CD14-positive monocyte (primary cell): ENCODE measurements around the gene INPP4A. TPM values are rescaled to one million over a fixed set of nuclear protein-coding genes. Genes with fewer than 3 reads are reported as not detected.

Experiments
- DNase-seq, 3 donors: peaks; one replicate each; pipeline ENCODE4 v3.0.0-alpha.2; 2011 to 2022
- H2AFZ ChIP-seq: 2 replicates; pipeline ENCODE4 v1.6.0; 2012; ENCODE audit warnings: mild to moderate bottlenecking, low read depth, low read length, inconsistent platforms; ENCODE audit not compliant: insufficient read depth, poor library complexity, severe bottlenecking
- H3K27ac ChIP-seq, 2 donors: 1 replicate in 1 of 2; 2 replicates in 1 of 2; pipeline ENCODE4 v1.5.1; 2012 to 2013; ENCODE audit warnings: low read length in 2 of 2, control low read depth in 1 of 2, inconsistent platforms in 1 of 2, low read depth in 1 of 2, mild to moderate bottlenecking in 1 of 2
- H3K27me3 ChIP-seq, 2 donors: one replicate each; pipeline versions ENCODE4 v1.6.0 to v1.6.1; 2011 to 2013; ENCODE audit warnings: low read length in 2 of 2; ENCODE audit not compliant: control insufficient read depth in 2 of 2, insufficient read depth in 2 of 2
- H3K36me3 ChIP-seq, 2 donors: replicated peaks in 1 of 2; 1 replicate in 1 of 2; 2 replicates in 1 of 2; pipeline versions ENCODE4 v1.5.1 to v1.6.1; 2012 to 2013; ENCODE audit warnings: low read length in 2 of 2, control low read depth in 1 of 2, inconsistent platforms in 1 of 2, mild to moderate bottlenecking in 1 of 2; ENCODE audit not compliant: insufficient read depth in 2 of 2, control insufficient read depth in 1 of 2
- H3K4me1 ChIP-seq, 2 donors: 1 replicate in 1 of 2; 2 replicates in 1 of 2; pipeline versions ENCODE4 v1.5.1 to v1.6.1; 2012 to 2013; ENCODE audit warnings: low read length in 2 of 2, control low read depth in 1 of 2, inconsistent platforms in 1 of 2, mild to moderate bottlenecking in 1 of 2, moderate library complexity in 1 of 2; ENCODE audit not compliant: insufficient read depth in 2 of 2, control insufficient read depth in 1 of 2
- H3K4me2 ChIP-seq: replicated peaks from 2 replicates; pipeline ENCODE3; 2012; ENCODE audit warnings: low read length, moderate library complexity, mild to moderate bottlenecking; ENCODE audit not compliant: poor library complexity, severe bottlenecking; ENCODE audit errors: extremely low read depth
- H3K4me3 ChIP-seq, 3 experiments: fragments of 200-600 bp in 1 of 3; sonication (generic) in 1 of 3; replicated peaks in 1 of 3; 1 replicate in 2 of 3; 2 replicates in 1 of 3; pipeline ENCODE4 v1.5.1; 2011 to 2013; ENCODE audit warnings: low read length in 3 of 3, mild to moderate bottlenecking in 3 of 3, control low read depth in 2 of 3, low read depth in 2 of 3, inconsistent platforms in 1 of 3, moderate library complexity in 1 of 3
- H3K79me2 ChIP-seq: 2 replicates; pipeline ENCODE4 v1.6.0; 2012; ENCODE audit warnings: mild to moderate bottlenecking, control low read depth, inconsistent platforms, low read length, moderate library complexity; ENCODE audit not compliant: insufficient read depth
- H3K9ac ChIP-seq: 2 replicates; pipeline ENCODE4 v1.6.0; 2017; ENCODE audit warnings: low read length, mild to moderate bottlenecking; ENCODE audit not compliant: insufficient read depth, poor library complexity, severe bottlenecking
- H3K9me3 ChIP-seq, 2 donors: replicated peaks in 1 of 2; 1 replicate in 1 of 2; 2 replicates in 1 of 2; pipeline versions ENCODE4 v1.5.1 to v1.6.1; 2012 to 2013; ENCODE audit warnings: low read length in 2 of 2, control low read depth in 1 of 2; ENCODE audit not compliant: control insufficient read depth in 1 of 2, insufficient read depth in 1 of 2
- H4K20me1 ChIP-seq: 2 replicates; pipeline ENCODE4 v1.6.0; 2012; ENCODE audit warnings: mild to moderate bottlenecking, low read length, control low read depth, moderate library complexity; ENCODE audit not compliant: insufficient read depth
- H3K27ac Mint-ChIP-seq, 7 donors: one replicate each; pipeline ENCODE4 v1.8.0; 2020; ENCODE audit warnings: mild to moderate bottlenecking in 7 of 7, mixed read lengths in 7 of 7, moderate library complexity in 6 of 7, inconsistent platforms in 2 of 7
- H3K27me3 Mint-ChIP-seq, 3 donors: one replicate each; pipeline ENCODE4 v1.8.0; 2021 to 2022; ENCODE audit warnings: low read depth in 3 of 3, mild to moderate bottlenecking in 3 of 3, mixed read lengths in 3 of 3, moderate library complexity in 3 of 3, inconsistent platforms in 1 of 3
- H3K36me3 Mint-ChIP-seq, 2 donors: one replicate each; pipeline ENCODE4 v1.8.0; 2020; ENCODE audit warnings: mixed read lengths in 2 of 2, inconsistent platforms in 1 of 2, mild to moderate bottlenecking in 1 of 2
- H3K4me1 Mint-ChIP-seq: one replicate; pipeline ENCODE4 v1.8.0; 2020; ENCODE audit warnings: mild to moderate bottlenecking, mixed read lengths
- H3K4me3 Mint-ChIP-seq, 2 donors: one replicate each; pipeline ENCODE4 v1.8.0; 2020; ENCODE audit warnings: mild to moderate bottlenecking in 2 of 2, mixed read lengths in 2 of 2, moderate library complexity in 1 of 2
- H3K9me3 Mint-ChIP-seq, 7 donors: one replicate each; pipeline ENCODE4 v1.8.0; 2020 to 2022; ENCODE audit warnings: mixed read lengths in 7 of 7, mild to moderate bottlenecking in 6 of 7, moderate library complexity in 6 of 7, inconsistent platforms in 2 of 7
- CTCF ChIP-seq: fragments of 200-600 bp; IDR thresholded peaks from one replicate; pipeline ENCODE4 v1.8.0; 2022; ENCODE audit warnings: antibody characterized with exemption, mild to moderate bottlenecking
- WGBS: methylation state at CpG from one replicate; pipeline ENCODE4 v1.1.5; 2013; ENCODE audit warnings: missing lambda C conversion rate; ENCODE audit not compliant: insufficient coverage; 5-methylcytosine and 5-hydroxymethylcytosine counted together
- intact Hi-C, 2 donors: fragments of 100-400 bp; cut with micrococcal nuclease; formaldehyde crosslinking; loops; one replicate each; pipeline versions ENCODE4 v1.15.0 to v1.15.1; 2023
- polyA plus RNA-seq, 3 donors: library from polyadenylated mRNA; depleted of rRNA in 1 of 3; unstranded in 2 of 3; stranded (reverse) in 1 of 3; fragments of 300-500 nt in 2 of 3; fragments of >200 nt in 1 of 3; fragmentation: Illumina TruSeq in 2 of 3; gene quantifications; 1 replicate in 2 of 3; 2 replicates in 1 of 3; pipeline ENCODE4 v1.2.3, GENCODE V29; 2012 to 2021

INPP4A gene
- polyA plus RNA-seq, 3 donors = 13.7 to 52.4 (median 20.7) TPM

GRCh38 chr2:98441706-98442450 is 2.8 kb upstream of the INPP4A start:
- H3K4me3 Mint-ChIP-seq = no peak overlapping the region

GRCh38 chr2:98442488-98442887 is 2.2 kb upstream of the INPP4A start:
- Mint-ChIP-seq H3K4me1 (peaks cover 31% of the 10 kb centered on the region), H3K27me3 (peaks cover 0 to 2% (median 0%) of the 10 kb centered on the region in 3 donors), H3K4me3 (no peak overlapping the region), H3K27ac (no peak overlapping the region), H3K36me3 (peaks cover 0 to 13% of the 10 kb centered on the region in 2 donors), H3K9me3 (peaks cover 4 to 15% (median 9%) of the 10 kb centered on the region in 7 donors)
- H3K27ac ChIP-seq = no peak overlapping the region
- TF ChIP-seq CTCF = no peak
- intact Hi-C loops = no loop called here
- H3K9ac ChIP-seq = no peak overlapping the region
- H4K20me1 ChIP-seq = peaks cover 20% of the 10 kb centered on the region
- H2AFZ ChIP-seq = no peak overlapping the region
- H3K4me1 ChIP-seq = peaks cover 27 to 36% of the 10 kb centered on the region in 2 donors
- no peaks in the 10 kb centered on the region for H3K27me3 ChIP-seq
- H3K9me3 ChIP-seq = no peaks in the 10 kb centered on the region
- H3K36me3 ChIP-seq = no peaks in the 10 kb centered on the region
- no peak overlapping the region for H3K4me2 ChIP-seq
- peaks cover 33% of the 10 kb centered on the region for H3K79me2 ChIP-seq
- WGBS = 100% methylated on average over 1 of the region's 4 CpGs
- H3K4me3 ChIP-seq = no peak overlapping the region
- no peak for DNase-seq

More at GRCh38 chr2:98441706-98442450, 2.8 kb upstream of the INPP4A start:
- H3K27ac ChIP-seq = no peak overlapping the region
- H3K36me3 ChIP-seq = no peaks in the 10 kb centered on the region
- peaks cover 13% of the 10 kb centered on the region for H4K20me1 ChIP-seq
- H3K36me3 Mint-ChIP-seq = peaks cover 0 to 11% of the 10 kb centered on the region in 2 donors
- H3K4me3 ChIP-seq = no peak overlapping the region
- peaks cover 23 to 30% of the 10 kb centered on the region in 2 donors for H3K4me1 ChIP-seq
- peaks cover 4 to 15% (median 9%) of the 10 kb centered on the region in 7 donors for H3K9me3 Mint-ChIP-seq
- H3K79me2 ChIP-seq = peaks cover 27% of the 10 kb centered on the region
- H3K27ac Mint-ChIP-seq = peak overlapping the region in 1 of 7 donors; percentile 35
- intact Hi-C loops = no loop called here
- TF ChIP-seq CTCF = no peak
- no peak for DNase-seq
- no CpG with 5 or more reads among the region's 7 CpGs for WGBS
- H3K27me3 Mint-ChIP-seq = peaks cover 0 to 2% (median 0%) of the 10 kb centered on the region in 3 donors
- H3K27me3 ChIP-seq = no peaks in the 10 kb centered on the region
- H3K9me3 ChIP-seq = no peaks in the 10 kb centered on the region
- H3K4me1 Mint-ChIP-seq = peaks cover 26% of the 10 kb centered on the region
- no peak overlapping the region for H3K4me2 ChIP-seq
- no peak overlapping the region for H3K9ac ChIP-seq
- no peak overlapping the region for H2AFZ ChIP-seq
